Inflammatory macrophage treated with lipopolysaccharide for 4 hours (primary cell): ENCODE data around the gene NUCKS1.

Experiments used
- DNase-seq: peaks from one replicate; pipeline ENCODE4 v3.0.0-alpha.2; 2020

Gene NUCKS1

GRCh38 chr1:205667909-205668643 is 81.9 kb downstream of the NUCKS1 start:
- DNase-seq: peak; percentile 36

DNA sequence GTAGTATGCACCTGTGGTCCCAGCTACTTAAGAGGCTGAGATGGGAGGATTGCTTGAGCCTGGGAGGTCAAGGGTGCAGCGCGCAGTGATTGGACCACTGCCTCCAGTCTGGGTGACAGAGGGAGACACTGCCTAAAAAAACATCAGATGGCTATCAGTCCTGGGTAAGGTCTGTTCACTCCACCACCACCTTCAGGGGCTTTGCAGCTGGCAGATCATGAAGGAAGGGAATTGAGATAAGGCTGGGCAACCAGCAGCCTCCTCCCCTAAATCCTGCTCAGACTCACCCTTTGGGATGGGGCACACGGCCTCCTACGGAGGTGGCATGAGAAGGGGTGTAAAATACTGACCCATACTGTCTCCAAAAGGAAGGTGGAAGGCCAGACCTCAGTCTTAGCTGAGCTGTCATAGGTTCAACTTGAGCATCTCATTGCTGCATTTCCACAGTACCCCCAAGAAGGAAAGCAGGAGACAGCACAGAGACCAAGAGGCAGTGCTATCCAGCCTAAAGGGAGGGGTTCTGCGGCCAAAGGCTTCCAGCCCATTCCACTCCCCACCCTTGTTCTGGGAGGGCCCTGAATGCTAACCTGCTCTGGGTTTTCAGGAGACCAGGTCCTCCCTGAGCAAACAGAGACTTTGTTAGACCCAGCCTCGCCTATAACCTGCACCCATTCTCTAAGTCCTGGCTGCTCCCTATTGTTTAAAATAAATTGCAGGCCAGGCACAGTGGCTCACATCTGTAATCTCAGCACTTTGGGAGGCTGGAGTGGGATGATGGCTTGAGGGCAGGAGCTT is 83.4 kb downstream of the NUCKS1 start:
- no peak for DNase-seq

- no peak for DNase-seq
Observed at GRCh38 chr1:205665201-205666045, 84.6 kb downstream of the NUCKS1 start.

DNA sequence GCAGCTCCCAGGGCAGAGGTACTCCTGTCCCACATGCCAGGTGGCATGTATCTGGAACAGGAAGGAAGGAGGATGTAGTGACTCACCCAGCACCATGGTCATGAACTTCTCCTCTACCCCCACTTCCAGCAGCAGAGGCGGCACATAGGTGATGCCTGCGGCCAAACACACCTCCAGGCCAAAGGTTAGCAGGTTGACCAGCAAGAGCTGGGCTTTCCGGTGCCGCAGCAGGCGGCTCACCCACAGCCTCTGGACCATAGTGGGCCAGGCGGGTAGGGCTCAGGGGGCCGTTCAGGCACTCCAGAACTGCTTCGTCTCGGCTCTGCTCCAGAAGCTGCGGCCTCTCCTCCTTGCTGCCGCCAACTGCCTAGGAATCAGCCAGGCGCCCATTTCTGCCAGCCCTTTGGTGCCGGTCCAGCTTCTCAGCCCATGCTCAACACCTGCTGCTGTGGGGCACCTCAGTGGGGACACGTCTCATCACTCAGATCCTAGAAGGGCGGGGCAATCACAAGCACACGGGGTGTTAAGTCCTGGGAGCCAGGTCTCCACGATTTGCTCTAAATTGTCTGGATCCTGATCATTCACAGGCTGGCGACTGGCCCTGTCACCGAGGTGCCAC is 85.5 kb downstream of the NUCKS1 start:
- no peak for DNase-seq

DNA sequence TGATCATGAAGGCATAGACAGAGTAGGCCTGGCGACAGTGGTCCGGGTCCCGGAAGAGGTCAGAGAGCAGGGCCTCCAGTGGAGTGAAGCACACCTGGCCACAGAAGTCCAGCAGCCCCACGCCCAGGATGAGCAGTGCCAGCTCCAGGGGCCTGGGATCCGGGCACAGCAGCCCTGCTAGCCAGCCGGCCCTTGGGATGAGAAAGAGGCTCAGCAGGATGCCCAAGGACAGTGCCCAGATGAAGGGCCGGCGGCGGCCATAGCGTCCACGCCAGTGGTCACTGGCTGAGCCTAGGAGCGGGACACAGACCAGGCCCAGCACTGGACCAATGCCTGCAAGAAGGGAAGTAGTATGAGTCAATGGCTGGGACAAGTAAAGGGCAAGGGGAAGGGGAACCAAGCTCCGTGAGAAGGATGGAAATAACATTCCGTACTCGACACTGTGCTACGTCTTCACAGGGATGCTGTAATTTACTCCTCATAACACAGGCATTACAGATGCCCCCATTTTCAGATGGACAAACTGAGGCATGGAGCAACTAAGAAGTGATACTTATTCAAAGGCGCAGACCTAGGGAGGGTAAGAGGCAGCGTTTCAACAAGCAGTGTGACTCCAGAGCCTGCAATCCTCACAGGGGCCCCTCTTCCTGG is 86.6 kb downstream of the NUCKS1 start:
- DNase-seq: peak; percentile 72
